NB4 (cell line): Measurements from ENCODE around the gene SPP1.
"Not testable (repeated sequence)": the region's sequence is repeated elsewhere in the genome, so short reads cannot be mapped to it uniquely, and the experiment has no call there.

Experiments used
- DNase-seq: peaks from one replicate; pipeline ENCODE4 v3.0.0; 2010; ENCODE audit warnings: low read depth
- H3K4me3 ChIP-seq: one replicate; pipeline ENCODE4 v1.5.1; 2011; ENCODE audit warnings: mild to moderate bottlenecking, low read depth, low read length, moderate library complexity
- CTCF ChIP-seq: IDR thresholded peaks from one replicate; pipeline ENCODE4 v1.5.1; 2012; ENCODE audit warnings: low read depth, low read length
- MAX ChIP-seq: IDR thresholded peaks from 2 replicates; pipeline ENCODE4 v1.6.1; 2011; ENCODE audit warnings: low read depth, low read length
- MYC ChIP-seq: IDR thresholded peaks from 2 replicates; pipeline ENCODE4 v1.6.1; 2011; ENCODE audit warnings: low read depth, low read length
- POLR2A ChIP-seq: IDR thresholded peaks from 2 replicates; pipeline ENCODE4 v1.6.1; 2011; ENCODE audit warnings: mild to moderate bottlenecking; ENCODE audit not compliant: insufficient read length; ENCODE audit errors: extremely low read depth

SPP1 gene

GRCh38 chr4:88015659-88016295 is 40.3 kb downstream of the SPP1 start:
- TF ChIP-seq MAX: no peak
- TF ChIP-seq CTCF: no peak
- TF ChIP-seq MYC: no peak
- no peak for TF ChIP-seq POLR2A
- H3K4me3 ChIP-seq: no peak overlapping the region
- DNase-seq: no peak

GRCh38 chr4:88017516-88018297 is 42.2 kb downstream of the SPP1 start:
- no peak for TF ChIP-seq MAX
- TF ChIP-seq MYC: no peak
- no peak for TF ChIP-seq POLR2A
- no peak for TF ChIP-seq CTCF
- DNase-seq: no peak
- no peak overlapping the region for H3K4me3 ChIP-seq

- TF ChIP-seq MAX (no peak), CTCF (no peak), MYC (no peak), POLR2A (no peak)
- DNase-seq: peak; percentile 43
- H3K4me3 ChIP-seq: no peak overlapping the region
Measured at GRCh38 chr4:88018466-88018865, 43.0 kb downstream of the SPP1 start.

GRCh38 chr4:88021824-88022223 is 46.3 kb downstream of the SPP1 start:
- no peak for DNase-seq
- TF ChIP-seq POLR2A (no peak), MYC (no peak), MAX (no peak), CTCF (no peak)
- no peak overlapping the region for H3K4me3 ChIP-seq

- no peak overlapping the region for H3K4me3 ChIP-seq
- no peak for DNase-seq
- TF ChIP-seq CTCF (no peak), MAX (no peak), MYC (no peak), POLR2A (no peak)
Measured at GRCh38 chr4:88022289-88022688, 46.8 kb downstream of the SPP1 start.

GRCh38 chr4:88025868-88026661 is 50.6 kb downstream of the SPP1 start:
- DNase-seq, H3K4me3 ChIP-seq: not testable (repeated sequence)
